COLO668 (cell line): ENCODE measurements around the gene P3R3URF.

Experiments
- DNase-seq: peaks from one replicate; lab custom pipeline; 2025; ENCODE audit not compliant: unreplicated experiment; lab: John Stamatoyannopoulos, UW

The P3R3URF gene

GRCh38 chr1:46194641-46195193, 18.4 kb upstream of the P3R3URF start:
- no peak for DNase-seq

DNA sequence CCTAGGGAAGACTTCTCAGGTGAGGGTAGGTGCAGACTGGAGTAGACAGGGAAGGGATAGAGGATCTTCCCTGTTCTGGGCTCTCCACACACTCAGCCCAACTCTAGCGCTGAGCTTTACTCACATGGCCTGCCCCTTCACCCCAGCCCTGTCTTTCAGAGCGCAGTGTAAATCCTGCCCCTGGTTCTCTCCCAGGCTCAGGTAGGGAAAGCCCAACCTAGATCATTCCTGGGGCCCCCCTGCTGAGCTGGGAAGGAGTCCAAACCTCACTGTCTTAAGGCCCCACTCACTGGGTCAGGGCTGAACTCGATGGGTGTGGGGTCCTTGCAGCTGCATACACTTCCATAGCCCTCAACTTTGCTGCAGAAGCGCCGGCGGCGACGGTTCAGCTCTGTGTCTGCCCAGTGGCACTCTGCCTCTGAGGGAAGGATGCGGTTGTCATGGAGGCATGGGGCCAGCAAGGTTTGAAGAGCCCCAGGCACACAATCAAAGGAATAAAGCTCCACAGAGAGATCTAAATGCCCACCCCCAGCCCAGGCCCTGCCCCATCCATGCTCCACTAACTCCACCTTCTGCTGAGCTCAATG, 17.8 kb upstream of the P3R3URF start:
- DNase-seq = no peak

GRCh38 chr1:46193285-46193684, 17.0 kb upstream of the P3R3URF start:
- no peak for DNase-seq

GRCh38 chr1:46192171-46192570, 15.9 kb upstream of the P3R3URF start:
- no peak for DNase-seq

DNA sequence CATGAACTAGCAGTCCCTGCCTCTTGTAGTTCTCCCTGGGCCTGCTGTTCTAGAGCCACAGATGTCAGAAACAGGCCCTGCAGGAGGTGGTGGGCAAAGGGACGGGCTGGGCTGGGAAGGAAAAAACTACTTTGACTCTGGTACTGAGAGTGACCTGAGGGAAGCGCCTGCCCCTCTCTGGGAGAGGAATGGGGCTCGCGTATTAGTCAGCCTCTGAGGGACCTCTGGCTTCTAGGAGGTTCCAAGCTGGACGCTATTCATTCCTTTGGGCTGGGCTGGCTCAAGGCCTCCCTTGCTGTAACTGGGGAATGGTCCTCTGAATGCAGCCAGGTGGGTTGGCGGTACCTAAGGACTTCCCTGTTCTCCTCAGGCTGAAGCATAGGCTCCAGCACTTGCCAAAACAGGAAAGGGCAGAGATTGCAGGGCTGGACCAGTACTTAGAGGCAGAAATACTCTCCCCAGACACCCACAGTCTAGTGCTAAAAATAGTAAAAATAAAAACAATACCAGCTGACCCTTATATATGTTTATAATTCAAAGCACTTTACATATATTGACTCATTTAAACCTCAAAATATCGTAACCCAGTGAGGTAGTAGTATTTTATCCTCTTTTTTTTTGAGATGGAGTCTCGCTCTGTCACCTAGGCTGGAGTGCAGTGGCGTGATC, 14.9 kb upstream of the P3R3URF start:
- DNase-seq = no peak

DNA sequence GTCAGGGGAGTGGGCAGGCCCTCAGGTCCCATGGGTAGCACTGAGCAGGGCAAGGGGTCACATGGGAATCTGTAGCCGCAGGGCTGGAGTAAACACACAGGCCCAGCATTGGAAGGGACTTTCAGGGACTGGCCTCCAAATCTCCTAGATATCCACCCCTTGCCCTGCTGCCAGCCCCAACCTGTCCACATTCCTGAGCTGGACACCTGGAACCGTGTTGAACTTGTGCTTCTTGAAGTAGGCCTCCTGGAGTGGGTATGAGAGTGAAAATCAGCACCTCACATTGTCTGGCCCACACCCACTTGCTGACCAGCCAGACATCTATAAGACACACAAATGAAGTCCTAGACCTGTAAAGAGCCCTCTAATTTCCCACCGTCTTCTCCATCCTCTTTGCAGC, 14.3 kb upstream of the P3R3URF start:
- no peak for DNase-seq

DNA sequence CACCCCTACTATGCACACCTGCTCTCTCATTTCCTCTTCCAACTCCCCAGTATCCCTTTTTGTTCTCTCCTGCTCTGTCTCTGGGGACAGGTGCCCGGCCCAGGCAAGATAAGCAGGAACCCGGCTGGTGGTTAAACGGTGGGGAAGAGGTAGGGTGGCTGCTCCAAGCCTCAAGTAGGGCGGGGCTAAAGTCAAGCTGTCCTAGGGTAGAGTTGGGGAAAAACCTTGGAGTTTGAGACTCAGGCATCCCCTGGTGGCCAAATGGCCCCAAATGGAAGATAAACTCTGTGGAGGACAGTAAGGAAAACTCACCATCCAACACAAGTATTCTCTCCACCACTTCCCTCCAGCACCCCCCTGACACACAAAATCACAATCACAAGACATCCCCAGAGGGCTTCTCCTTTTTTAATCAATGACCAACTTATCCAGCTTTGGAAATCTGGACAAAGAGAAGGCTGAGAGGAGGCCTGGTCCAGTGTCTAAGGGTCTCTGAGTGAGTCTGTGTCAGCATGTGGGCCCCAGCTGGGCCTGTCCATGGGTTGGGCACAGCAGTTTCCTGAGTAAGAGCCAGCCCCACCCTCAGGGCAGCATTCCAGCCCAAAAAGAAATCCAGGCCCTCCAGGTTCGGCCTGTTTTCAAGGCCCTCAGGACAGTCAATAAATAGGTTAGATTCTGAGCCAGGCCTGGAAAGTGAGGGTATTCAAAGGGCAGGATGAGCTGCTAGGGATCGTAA, 12.2 kb upstream of the P3R3URF start:
- DNase-seq = peak; percentile 72

DNA sequence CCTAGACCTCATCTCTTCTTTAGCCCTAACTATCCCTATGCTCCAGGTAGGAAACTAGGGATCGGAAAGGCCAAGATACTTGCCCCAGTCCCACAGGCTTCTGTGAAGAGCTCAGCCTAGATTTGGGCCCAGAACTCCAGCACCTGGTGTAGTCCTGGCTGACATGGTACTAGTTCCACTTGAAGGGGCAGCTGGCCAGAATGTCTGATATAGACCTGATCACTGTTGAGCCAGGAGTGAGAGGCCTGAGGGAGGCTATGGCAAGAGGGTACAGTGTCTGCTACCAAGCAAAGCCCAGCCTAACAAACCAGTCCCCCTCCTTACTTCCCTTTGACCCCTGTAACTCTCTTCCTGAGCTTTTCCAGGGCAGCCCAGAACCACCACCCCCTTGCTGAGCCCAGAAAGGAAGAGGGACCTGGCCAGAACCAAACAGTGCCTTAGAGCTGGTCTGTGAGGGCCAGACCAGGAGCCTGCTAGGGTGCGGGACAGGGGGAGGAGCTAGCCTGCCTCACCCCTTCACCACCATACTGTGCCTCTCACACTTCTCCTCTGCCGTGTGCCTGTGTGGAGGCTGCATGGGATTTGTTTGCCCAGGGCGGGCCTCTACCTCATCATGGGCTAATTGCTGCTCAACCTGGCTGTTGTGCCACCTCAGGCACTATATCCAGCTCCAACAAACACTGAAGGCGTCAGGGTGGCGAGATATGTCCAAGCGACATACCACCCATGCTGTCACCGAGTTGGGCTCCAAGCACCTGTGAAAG, 11.0 kb upstream of the P3R3URF start:
- peak; percentile 92 for DNase-seq

DNA sequence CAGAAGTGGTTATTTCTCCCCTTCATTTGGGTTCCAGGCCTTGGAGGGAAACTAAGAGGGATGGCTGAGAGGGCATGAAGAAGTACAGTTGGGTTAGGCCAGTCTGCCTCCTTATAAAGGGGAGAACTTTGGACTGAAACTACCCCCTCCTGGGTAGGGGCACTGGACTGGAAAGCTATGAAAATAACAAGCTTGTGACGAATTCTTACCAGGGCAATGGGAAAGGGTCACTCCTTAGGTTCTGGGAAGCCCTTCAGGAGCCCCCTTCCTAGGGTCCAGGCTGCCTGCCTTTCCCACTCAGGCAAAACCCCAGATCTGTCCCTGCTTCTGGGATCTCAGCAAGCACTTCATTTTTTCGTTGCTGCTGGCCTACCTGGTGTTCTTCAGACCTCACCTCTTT, 9.8 kb upstream of the P3R3URF start:
- DNase-seq = no peak

DNA sequence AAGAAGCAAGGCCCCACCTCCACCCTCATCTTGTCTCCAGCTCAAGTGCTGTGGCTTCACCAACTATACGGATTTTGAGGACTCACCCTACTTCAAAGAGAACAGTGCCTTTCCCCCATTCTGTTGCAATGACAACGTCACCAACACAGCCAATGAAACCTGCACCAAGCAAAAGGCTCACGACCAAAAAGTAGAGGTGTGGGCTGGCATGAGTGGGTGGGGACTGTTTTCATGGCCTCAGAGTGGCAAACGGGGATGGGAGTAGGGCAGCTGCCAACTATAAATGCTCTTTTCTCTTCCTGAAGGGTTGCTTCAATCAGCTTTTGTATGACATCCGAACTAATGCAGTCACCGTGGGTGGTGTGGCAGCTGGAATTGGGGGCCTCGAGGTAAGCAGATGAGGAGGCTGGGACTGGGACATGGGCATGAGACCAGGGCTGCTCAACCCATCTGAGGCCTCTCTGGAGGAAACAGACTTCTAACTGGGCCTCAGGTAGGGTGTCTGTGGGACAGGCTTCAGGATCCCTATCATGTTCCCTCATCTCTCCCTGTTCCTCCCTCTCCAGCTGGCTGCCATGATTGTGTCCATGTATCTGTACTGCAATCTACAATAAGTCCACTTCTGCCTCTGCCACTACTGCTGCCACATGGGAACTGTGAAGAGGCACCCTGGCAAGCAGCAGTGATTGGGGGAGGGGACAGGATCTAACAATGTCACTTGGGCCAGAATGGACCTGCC, 8.8 kb upstream of the P3R3URF start:
- DNase-seq = no peak

DNA sequence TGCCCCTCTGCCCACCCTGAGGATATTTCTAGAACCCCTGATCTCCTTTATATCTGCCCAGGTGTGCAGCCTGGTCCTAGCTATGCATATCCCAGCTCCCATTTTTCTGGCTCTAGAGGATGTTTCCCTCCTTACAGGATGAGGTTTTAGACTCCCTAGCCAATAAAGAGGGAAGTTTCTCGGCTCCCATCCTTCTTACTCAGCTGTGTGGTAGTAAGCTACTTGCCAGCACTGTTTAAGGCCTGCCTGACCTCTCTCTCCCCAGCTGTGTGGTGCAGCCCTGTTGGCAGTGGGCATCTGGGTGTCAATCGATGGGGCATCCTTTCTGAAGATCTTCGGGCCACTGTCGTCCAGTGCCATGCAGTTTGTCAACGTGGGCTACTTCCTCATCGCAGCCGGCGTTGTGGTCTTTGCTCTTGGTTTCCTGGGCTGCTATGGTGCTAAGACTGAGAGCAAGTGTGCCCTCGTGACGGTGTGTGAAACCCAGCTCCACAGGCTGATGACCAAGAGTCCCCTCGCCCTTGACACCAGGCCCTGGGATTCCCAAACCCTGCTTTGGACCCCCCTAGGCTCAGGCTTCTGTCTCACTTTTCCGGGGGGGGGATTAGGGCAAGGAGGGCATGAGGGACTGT, 7.8 kb upstream of the P3R3URF start:
- no peak for DNase-seq

GRCh38 chr1:46183079-46183847, 7.0 kb upstream of the P3R3URF start:
- peak; percentile 91 for DNase-seq

DNA sequence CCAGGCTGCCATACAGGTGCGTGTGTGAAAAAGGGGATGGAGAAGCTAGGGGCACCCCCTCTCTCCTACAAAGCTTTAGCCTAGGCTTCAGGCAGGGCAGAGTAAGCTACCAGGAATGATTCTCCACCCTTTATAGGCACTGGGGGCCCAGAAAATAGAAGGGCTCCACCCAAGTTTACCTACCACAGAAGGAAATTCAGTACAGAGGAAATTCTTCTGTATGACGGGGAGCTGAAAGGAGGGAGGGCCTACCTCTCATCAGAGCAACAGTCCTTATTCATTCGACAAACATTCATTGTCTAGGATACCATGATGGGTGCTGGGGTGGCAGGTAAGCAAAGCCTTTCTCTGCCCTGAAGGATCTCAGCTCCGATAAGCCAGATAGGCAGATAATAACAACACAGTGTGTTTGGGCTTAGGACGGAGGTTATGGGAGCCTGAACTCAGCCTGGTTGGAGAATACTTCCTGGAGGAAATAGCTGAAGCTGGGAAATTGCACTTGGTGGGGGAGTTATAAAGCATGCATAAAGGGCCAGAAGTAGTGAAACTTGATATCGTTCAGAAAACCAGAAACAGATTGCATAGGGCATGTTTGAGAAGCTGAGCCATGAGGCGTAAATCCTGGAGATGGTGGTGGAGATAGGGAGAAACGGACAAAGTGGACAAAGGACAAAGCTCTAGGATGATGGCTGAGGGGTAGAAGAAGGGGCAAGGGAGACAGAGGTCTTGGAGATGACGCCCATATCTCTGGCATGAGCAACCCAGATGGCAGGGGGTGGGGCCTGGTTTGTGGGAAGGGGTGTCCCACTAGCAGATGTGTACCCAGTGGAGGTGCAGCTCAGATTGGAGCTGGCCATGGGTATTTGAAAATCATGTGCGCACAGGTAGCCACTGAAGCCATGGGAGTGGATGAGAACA, 5.3 kb upstream of the P3R3URF start:
- no peak for DNase-seq

- DNase-seq = peak; percentile 85
These were observed 3.9 kb upstream of the P3R3URF start for GRCh38 chr1:46180082-46180616.

GRCh38 chr1:46179138-46180081, 3.1 kb upstream of the P3R3URF start:
- DNase-seq = peak; percentile 92

DNA sequence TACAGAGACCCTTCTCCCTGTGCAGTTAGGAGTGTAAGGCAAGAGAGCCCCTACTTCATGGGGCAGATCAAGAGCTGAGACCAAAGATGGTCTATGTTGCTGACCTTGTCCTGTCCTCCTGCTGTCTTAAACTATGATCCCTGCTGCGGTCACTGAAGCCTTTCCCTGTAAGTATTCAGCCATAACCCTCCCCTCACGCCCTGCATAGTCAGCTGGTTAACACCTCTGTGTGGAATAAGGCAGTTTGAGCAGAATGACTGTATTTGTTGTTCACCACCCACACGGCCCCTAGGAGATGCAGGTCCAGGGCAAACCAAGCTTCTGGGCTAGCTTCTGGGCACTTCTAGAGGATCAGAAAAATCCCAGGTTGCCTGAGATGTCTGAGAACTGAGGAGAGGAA, 1.0 kb downstream of the P3R3URF start:
- DNase-seq = no peak
